ENCODE data around the gene CBX3.
"Not testable (repeated sequence)": the region's sequence is repeated elsewhere in the genome, so short reads cannot be mapped to it uniquely, and the experiment has no call there.

The CBX3 gene

DNA sequence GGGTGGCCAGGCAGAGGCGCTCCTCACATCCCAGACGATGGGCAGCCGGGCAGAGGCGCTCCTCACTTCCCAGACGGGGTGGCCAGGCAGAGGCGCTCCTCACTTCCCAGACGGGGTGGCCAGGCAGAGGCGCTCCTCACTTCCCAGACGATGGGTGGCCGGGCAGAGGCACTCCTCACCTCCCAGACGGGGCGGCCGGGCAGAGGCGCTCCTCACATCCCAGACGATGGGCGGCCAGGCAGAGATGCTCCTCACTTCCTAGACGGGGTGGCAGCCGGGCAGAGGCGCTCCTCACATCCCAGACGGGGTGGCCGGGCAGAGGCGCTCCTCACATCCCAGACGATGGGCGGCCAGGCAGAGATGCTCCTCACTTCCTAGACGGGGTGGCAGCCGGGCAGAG is 24.8 kb upstream of the CBX3 start:
- not testable (repeated sequence) for H3K4me1 ChIP-seq (ENCODE audit: insufficient read depth, low read length); H3K27me3 ChIP-seq (ENCODE audit: insufficient read depth, low read length, poor library complexity); H3K27ac ChIP-seq (ENCODE audit: low read length); H3K9ac ChIP-seq (ENCODE audit: low read depth, low read length); ATAC-seq (ENCODE audit: insufficient read depth, low read depth); H3K9me3 ChIP-seq (ENCODE audit: insufficient read depth, low read length, severe bottlenecking); H3K36me3 ChIP-seq (ENCODE audit: insufficient read depth, low read length); H3K79me2 ChIP-seq (ENCODE audit: insufficient read depth, low read length); H3K4me2 ChIP-seq (ENCODE audit: insufficient read depth, low read length); H4K20me1 ChIP-seq (ENCODE audit: insufficient read depth, low read length); DNase-seq; H3K4me3 ChIP-seq (ENCODE audit: low read depth in 1 of 2, low read length in 2 of 2); H2AFZ ChIP-seq (ENCODE audit: low read depth, low read length)

GRCh38 chr7:26177269-26177668 is 24.3 kb upstream of the CBX3 start:
- not testable (repeated sequence) for DNase-seq; ATAC-seq (ENCODE audit: insufficient read depth, low read depth)

GRCh38 chr7:26178272-26178960 is 23.1 kb upstream of the CBX3 start:
- Histone ChIP-seq H3K36me3 (ENCODE audit: insufficient read depth, low read length) (no peaks in the 10 kb centered on the region), H3K27ac (ENCODE audit: low read length) (no peak overlapping the region), H3K27me3 (ENCODE audit: insufficient read depth, low read length, poor library complexity) (no peaks in the 10 kb centered on the region), H3K4me2 (ENCODE audit: insufficient read depth, low read length) (no peak overlapping the region), H3K9me3 (ENCODE audit: insufficient read depth, low read length, severe bottlenecking) (no peaks in the 10 kb centered on the region), H3K79me2 (ENCODE audit: insufficient read depth, low read length) (no peaks in the 10 kb centered on the region), H3K9ac (ENCODE audit: low read depth, low read length) (no peak overlapping the region), H4K20me1 (ENCODE audit: insufficient read depth, low read length) (no peaks in the 10 kb centered on the region; the same call in 1 of the 2 replicates), H2AFZ (ENCODE audit: low read depth, low read length) (no peak overlapping the region), H3K4me1 (ENCODE audit: insufficient read depth, low read length) (no peaks in the 10 kb centered on the region), H3K4me3 (ENCODE audit: low read depth in 1 of 2, low read length in 2 of 2) (no peak overlapping the region)
- TF ChIP-seq EZH2 (IDR thresholded peaks at IDR 0.05; ENCODE audit: borderline replicate concordance, low read depth, low read length, severe bottlenecking) = no peak
- TF ChIP-seq CTCF (IDR thresholded peaks at IDR 0.05; ENCODE audit: borderline replicate concordance, extremely low read depth, low read length, poor library complexity, severe bottlenecking) = no peak
- no peak for DNase-seq
- ATAC-seq (ENCODE audit: insufficient read depth, low read depth) = no peak

More at GRCh38 chr7:26177269-26177668, 24.3 kb upstream of the CBX3 start:
- H3K27me3 ChIP-seq (ENCODE audit: insufficient read depth, low read length, poor library complexity); H2AFZ ChIP-seq (ENCODE audit: low read depth, low read length); H4K20me1 ChIP-seq (ENCODE audit: insufficient read depth, low read length); H3K4me2 ChIP-seq (ENCODE audit: insufficient read depth, low read length); H3K27ac ChIP-seq (ENCODE audit: low read length); H3K4me1 ChIP-seq (ENCODE audit: insufficient read depth, low read length); H3K9me3 ChIP-seq (ENCODE audit: insufficient read depth, low read length, severe bottlenecking); H3K36me3 ChIP-seq (ENCODE audit: insufficient read depth, low read length); H3K9ac ChIP-seq (ENCODE audit: low read depth, low read length); H3K79me2 ChIP-seq (ENCODE audit: insufficient read depth, low read length); H3K4me3 ChIP-seq (ENCODE audit: low read depth in 1 of 2, low read length in 2 of 2): not testable (repeated sequence)

GRCh38 chr7:26179422-26179821 is 22.1 kb upstream of the CBX3 start:
- Histone ChIP-seq H3K4me1 (ENCODE audit: insufficient read depth, low read length) (no peaks in the 10 kb centered on the region), H3K27me3 (ENCODE audit: insufficient read depth, low read length, poor library complexity) (no peaks in the 10 kb centered on the region), H3K79me2 (ENCODE audit: insufficient read depth, low read length) (no peaks in the 10 kb centered on the region), H3K9ac (ENCODE audit: low read depth, low read length) (no peak overlapping the region), H3K27ac (ENCODE audit: low read length) (no peak overlapping the region), H2AFZ (ENCODE audit: low read depth, low read length) (no peak overlapping the region), H3K36me3 (ENCODE audit: insufficient read depth, low read length) (no peaks in the 10 kb centered on the region), H3K4me3 (ENCODE audit: low read depth in 1 of 2, low read length in 2 of 2) (no peak overlapping the region), H4K20me1 (ENCODE audit: insufficient read depth, low read length) (no peaks in the 10 kb centered on the region; the same call in none of the 2 replicates), H3K9me3 (ENCODE audit: insufficient read depth, low read length, severe bottlenecking) (no peaks in the 10 kb centered on the region), H3K4me2 (ENCODE audit: insufficient read depth, low read length) (no peak overlapping the region)
- ATAC-seq (ENCODE audit: insufficient read depth, low read depth) (no peak), DNase-seq (no peak)
- TF ChIP-seq EZH2 (IDR thresholded peaks at IDR 0.05; ENCODE audit: borderline replicate concordance, low read depth, low read length, severe bottlenecking) (no peak), CTCF (IDR thresholded peaks at IDR 0.05; ENCODE audit: borderline replicate concordance, extremely low read depth, low read length, poor library complexity, severe bottlenecking) (no peak)

Measured in DND-41 (cell line).